Measurements from ENCODE around the gene CEND1.
A peak's percentile ranks its signal among the peaks of the same experiment; 100 is the strongest.

Gene CEND1

DNA sequence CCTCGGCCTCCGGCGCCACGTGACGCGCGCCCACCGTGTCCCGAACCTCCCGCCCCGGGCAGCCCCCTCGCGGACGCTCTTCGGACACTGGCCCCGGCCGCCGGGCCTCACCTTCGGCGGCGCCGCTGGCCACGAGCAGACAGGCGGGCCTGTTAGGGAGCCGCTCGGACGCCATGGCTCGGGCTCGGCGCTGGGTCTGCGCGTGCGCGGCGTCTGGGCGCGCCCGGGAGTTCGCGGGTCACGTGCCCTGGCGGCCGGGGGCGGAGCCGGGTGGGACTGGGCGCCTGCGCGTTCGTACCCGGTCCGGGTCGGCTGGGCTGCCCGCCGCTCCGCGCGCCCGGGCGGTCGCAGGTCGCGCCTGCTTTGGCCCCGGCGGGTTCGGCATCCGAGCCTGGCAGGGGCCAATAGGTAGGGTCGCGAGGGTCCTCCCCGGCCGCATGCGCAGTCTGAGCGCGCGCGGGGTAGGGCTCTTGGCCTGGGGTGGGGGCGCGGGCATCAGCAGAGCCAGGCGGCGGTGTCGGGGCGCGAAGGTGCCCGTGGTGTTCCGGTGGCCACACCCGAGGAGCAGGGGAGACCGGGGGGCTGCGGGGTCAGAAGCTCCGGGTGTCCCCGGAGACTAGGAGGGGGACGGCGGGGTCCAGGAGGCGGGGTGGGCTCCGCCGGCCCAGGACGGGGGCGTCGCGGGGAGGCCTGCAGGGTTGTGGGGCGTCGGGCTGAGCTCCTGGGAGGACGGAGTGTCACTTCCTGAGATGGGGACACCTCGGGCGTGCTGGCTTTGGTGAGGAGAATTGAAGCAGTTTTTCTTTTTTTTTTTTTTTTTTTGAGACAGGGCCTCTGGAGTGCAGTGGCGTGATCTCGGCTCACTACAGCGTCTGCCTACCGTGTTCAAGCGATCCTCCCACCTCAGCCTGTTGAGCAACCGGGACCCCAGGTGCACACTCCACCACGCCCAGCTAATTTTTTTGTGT lies 12.3 kb downstream of the CEND1 start, which contains the start of gene GATD1:
TSS of gene GATD1 (minus strand) at position 200 of the 968 bp plus-strand sequence. CDS start at position 175, 25 bp downstream.
- DNase-seq = peak; percentile 94

- DNase-seq = no peak
These were observed 13.2 kb downstream of the CEND1 start for GRCh38 chr11:776561-777287.

GRCh38 chr11:776263-776560 lies 13.7 kb downstream of the CEND1 start:
- DNase-seq = no peak

DNA sequence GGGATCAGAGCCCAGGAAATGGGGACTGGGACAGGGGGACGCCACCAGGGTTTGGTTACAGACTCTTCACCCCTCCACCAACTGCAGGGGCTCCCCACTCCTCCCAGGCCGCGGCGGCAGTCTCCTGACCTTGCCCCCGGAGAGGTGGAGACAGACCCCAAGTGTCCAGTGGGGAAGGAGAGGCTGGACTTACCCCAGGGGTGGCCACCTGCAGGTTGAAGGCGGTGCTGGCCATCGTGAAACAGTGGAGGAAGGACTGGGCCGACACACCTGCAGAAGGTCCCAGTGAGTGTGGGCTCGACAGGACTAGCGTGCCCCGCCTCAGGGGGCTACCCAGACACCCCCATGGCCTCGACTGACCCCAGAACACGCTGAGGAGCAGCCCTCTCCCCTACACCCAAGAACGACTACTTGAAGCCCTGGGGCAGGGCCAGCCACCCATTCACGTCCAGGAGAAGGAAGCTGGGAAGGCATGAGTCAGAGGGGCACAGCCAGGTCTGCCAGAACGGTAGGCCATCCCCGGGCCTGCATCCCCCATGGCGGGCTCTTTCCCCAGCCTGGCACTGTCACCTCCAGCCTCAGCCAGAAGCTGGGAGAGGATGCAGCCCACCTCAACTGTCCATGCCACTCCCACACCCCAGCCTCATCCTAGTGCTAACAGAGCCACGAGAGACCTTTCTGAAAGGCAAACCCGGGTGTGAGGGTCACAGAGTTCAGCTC lies 14.9 kb downstream of the CEND1 start:
- no peak for DNase-seq

GRCh38 chr11:773830-774229 lies 16.1 kb downstream of the CEND1 start:
- DNase-seq = no peak

DNA sequence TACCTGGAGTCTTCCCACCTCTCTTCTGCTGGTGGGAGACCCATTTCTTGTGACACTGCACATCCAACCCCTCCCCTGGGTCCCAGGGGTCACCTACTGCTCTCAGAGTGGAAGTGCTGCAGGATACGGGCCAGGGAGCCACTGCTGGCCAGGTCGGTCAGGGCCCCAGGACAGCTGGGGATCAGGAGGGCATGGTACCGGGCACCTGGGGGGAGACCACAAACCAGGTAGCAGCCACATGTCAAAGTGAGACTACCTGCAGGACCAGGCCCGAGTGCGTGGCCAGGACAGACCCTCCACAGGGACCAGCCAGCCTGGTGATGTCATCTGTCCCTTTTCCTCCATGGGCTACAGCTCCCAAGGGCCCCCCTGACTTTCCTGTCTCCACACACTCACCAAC lies 16.5 kb downstream of the CEND1 start:
- DNase-seq = no peak

DNA sequence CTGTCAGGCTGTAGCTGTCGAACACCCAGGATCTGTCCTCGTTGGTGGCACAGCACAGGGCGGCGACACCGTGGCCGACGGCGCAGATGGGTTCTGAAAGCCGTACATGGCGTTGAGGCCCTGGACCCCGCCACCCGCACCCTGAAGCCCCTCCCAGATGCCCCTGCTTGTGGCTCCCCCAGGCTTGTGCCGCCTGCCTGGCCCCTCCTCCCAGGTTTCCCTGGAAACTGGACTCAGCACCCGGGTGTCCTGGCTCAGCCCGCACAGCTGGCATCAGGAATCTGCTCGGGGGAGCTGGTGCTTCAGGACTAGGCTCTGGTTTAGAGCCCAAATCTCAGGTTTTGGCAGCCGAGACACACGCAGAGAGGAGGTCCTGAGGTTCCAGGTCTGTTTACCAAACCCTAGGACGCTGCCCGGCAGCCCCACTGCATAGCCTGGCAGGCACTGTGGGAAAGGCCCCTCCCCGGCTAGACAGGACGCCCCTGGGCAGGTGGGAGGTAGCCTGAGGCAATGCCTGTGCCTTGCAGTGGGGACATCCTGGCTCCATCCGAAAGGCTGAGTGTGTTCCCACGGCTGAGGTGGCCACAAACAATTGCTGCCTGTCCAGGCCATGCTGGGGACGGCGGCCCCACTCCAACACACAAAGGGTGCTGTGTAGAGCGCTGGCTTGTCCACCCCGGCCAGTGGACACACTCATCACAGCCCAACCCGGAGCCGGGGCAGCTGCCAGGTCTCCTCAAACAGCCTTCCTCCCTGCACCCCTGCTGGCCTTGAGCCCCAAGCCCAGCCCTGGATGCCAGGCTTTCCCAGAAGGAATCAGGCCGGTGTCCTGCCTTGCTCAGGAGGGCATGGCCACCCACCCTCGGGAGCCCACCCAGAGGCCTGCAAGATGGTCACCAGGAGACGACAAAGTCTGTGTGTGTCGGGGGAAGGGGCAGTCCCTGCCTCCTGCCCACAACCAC lies 17.2 kb downstream of the CEND1 start:
- no peak for DNase-seq

- no peak for DNase-seq
These were observed 18.2 kb downstream of the CEND1 start for GRCh38 chr11:771617-772204.

GRCh38 chr11:770642-771616 lies 19.0 kb downstream of the CEND1 start:
- DNase-seq = no peak

- DNase-seq = no peak
These were observed 19.8 kb downstream of the CEND1 start for GRCh38 chr11:769887-770641.

DNA sequence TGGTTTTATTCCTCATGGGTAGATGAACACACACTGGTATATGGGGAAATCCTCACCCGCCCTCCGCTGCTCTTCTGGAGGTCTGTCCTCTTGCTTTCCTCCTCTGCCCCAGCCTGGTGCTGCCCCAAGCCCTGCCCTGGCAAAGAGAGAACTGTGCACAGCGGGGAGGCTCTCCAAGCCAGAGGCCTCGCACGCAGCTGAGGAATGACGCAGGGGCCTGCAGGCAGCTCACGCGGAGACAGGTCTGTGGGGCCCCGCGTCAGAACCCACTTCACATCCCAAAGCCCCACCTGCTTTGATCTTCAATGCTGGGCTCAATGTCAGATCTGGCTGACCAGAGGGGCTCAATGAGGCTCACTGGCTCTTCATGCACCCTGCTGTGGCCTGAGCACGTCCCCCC lies 22.7 kb downstream of the CEND1 start:
- no peak for DNase-seq

DNA sequence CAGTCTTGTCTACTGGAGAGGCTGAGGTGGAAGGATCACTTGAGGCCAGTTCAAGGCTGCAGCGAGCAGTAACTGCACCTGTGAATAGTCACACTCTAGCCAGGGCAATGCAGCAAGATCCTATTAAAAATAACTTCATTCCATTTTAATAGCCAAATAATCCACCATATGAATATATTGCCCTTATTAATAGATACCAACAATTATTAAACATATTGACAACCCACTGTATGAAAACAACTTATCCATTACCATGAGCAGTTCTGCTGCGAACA lies 23.0 kb downstream of the CEND1 start:
- no peak for DNase-seq

DNA sequence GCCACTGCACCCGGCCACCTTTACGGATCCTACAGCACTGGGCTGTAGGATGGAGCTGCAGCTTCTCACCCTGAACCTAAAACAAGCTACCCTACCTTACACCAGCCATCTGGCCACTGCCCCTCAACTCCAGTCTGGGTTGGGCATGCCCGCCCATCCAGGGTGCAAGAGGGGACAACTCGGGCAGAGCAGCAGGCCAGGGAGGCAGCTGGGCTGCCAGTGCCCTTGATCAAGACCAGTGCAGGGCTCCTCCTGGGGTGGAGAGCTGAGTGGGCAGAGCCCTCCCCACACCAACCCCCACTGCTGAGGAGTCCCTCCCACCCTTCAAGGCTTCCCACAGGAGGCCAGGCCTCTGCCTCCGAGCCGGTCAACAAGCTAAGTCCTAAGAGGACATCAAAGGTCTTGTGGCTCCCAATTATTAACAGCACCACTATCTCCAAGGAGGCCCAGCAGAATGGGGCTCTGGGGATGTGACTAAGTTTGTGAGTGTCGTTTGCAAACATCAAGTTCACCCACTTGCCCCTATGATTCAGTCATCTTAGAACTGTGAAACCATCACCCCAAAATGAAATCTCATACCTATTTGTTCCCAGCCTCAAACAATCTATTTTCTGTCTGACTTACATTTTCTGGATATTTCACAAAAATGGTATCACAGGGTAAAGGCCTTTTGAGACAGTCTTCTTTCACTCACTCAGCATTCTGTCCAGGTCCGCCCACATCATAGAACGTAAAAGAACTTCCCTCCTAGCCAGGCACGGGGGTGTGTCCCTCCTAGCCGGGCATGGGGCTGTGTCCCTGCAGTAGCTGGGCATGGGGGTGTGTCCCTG lies 23.6 kb downstream of the CEND1 start:
- no peak for DNase-seq

GRCh38 chr11:765802-766091 lies 24.1 kb downstream of the CEND1 start:
- DNase-seq = no peak

GRCh38 chr11:765025-765801 lies 24.7 kb downstream of the CEND1 start:
- peak; percentile 75 for DNase-seq

- no peak for DNase-seq
These were observed 25.4 kb downstream of the CEND1 start for GRCh38 chr11:764322-765024.

DNA sequence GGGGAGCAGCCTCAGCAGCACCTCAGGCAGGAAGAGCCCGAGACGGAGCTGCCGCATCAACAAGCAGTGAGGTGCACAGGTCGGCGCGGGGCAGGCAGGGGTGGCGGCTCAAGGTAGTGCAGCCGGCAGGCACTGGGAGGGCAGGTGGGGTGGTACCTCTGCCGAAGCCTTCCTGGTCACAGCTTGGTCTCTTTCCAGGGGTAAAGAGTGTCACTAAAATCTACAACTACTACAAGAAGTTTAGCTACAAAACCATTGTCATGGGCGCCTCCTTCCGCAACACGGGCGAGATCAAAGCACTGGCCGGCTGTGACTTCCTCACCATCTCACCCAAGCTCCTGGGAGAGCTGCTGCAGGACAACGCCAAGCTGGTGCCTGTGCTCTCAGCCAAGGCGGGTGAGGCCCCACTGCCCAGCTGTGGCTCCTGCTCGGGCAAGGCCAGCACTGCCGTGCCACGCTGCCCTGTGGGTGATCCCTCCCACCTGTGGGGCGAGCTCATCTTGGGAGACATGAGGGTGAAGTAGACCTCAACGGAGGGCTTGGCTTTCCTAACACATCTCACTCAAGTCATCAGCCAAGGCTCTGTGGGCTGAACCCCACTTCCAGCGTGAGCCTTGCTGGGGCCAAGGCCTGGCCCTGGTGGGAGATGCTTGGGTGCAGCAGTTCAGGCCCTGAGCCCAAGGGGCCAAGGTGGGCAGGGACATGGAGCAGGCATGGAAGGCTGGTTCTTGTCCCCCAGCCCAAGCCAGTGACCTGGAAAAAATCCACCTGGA lies 26.2 kb downstream of the CEND1 start:
- DNase-seq = no peak

Data from CD4-positive, alpha-beta T cell treated with Interleukin-12 subunit alpha and Interleukin-12 subunit beta, for 1 hour (primary cell).